ENCODE results near the gene NKPD1. TPM values are rescaled to one million over a fixed set of nuclear protein-coding genes. Genes with fewer than 3 reads are reported as not detected.

NKPD1 gene
- total RNA-seq, 2 donors from 2014 or later = 0.49 to 0.81 TPM

DNA sequence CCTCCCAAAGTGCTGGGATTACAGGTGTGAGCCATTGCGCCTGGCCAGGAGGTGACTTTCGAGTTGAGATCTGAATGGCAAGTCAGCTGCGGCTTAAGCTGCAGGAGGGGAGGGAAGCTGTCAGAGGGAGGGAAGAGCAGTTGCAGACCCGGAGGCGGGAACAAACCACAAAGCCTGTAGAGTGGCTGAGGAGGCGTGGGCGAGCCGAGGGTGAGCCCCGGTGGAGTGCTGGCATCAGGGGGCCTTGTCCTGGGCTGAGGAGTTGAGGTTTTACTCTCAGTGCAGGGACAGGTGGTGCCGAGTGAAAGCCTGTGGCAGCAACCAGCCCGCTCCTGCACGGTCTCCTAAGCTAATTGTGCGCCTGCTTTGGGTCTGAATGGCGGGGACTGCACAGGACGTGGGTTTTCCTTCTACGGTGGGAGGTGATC is 43.6 kb downstream of the NKPD1 start:
- no peak overlapping the region for H3K4me3 ChIP-seq
- no peaks in the 10 kb centered on the region for H3K36me3 ChIP-seq
- no peaks in the 10 kb centered on the region for H3K9me3 ChIP-seq
- TF ChIP-seq, protein P1, sequence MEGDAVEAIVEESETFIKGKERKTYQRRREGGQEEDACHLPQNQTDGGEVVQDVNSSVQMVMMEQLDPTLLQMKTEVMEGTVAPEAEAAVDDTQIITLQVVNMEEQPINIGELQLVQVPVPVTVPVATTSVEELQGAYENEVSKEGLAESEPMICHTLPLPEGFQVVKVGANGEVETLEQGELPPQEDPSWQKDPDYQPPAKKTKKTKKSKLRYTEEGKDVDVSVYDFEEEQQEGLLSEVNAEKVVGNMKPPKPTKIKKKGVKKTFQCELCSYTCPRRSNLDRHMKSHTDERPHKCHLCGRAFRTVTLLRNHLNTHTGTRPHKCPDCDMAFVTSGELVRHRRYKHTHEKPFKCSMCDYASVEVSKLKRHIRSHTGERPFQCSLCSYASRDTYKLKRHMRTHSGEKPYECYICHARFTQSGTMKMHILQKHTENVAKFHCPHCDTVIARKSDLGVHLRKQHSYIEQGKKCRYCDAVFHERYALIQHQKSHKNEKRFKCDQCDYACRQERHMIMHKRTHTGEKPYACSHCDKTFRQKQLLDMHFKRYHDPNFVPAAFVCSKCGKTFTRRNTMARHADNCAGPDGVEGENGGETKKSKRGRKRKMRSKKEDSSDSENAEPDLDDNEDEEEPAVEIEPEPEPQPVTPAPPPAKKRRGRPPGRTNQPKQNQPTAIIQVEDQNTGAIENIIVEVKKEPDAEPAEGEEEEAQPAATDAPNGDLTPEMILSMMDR (IDR thresholded peaks at IDR 0.05) = no peak
- DNase-seq (ENCODE audit: low spot score) = no peak
- H3K27me3 ChIP-seq (replicated peaks; ENCODE audit: insufficient read depth) = no peaks in the 10 kb centered on the region
- no peak overlapping the region for H3K27ac ChIP-seq
- H3K4me1 ChIP-seq (ENCODE audit: control insufficient read depth in 1 of 2, low read depth in 2 of 2) = no peaks in the 10 kb centered on the region
- ATAC-seq (ENCODE audit: insufficient number of reproducible peaks, low FRiP score, low read depth) = no peak

DNA sequence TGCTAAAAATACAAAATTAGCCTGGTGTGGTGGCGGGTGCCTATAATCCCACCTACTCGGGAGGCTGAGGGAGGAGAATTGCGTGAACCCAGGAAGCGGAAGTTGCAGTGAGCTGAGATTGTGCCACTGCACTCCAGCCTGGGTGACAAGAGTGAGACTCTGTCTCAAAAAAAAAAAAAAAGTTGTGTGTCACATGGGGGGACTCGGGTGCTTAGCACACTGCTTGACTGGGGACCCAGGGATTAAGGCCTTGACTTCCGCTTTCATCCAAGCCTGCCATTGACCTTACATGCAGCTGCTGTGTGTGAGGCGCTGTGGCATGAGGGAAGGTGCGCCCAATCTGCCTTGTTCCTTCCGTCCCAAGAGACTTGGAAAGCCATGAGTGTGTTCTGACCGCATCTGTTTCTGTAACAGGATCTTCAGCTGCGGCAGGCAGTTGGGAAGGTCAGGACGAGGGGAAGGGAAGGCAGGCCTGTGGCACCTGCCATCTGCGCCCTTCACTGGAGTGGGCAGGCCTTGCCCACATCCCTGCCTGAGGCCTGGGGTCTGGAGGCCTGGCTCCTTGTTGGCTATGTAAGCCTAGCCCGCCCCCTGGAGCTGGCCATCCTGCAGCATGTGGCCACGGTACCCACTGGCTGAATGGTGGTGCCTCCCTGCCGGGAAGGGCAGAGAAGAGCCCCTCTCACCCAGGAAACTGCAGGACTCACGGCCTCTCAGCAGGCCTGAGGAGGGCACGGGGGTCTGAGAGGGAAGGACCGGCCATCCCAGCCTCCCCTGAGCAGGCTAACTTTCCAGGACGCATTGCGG is 44.8 kb downstream of the NKPD1 start:
- Histone ChIP-seq H3K4me3 (no peak overlapping the region), H3K27me3 (replicated peaks; ENCODE audit: insufficient read depth) (no peaks in the 10 kb centered on the region), H3K4me1 (ENCODE audit: control insufficient read depth in 1 of 2, low read depth in 2 of 2) (no peaks in the 10 kb centered on the region), H3K27ac (no peak overlapping the region), H3K36me3 (no peaks in the 10 kb centered on the region), H3K9me3 (no peaks in the 10 kb centered on the region)
- no peak for ATAC-seq (ENCODE audit: insufficient number of reproducible peaks, low FRiP score, low read depth)
- TF ChIP-seq, protein P1 (IDR thresholded peaks at IDR 0.05) = no peak
- no peak for DNase-seq (ENCODE audit: low spot score)

DNA sequence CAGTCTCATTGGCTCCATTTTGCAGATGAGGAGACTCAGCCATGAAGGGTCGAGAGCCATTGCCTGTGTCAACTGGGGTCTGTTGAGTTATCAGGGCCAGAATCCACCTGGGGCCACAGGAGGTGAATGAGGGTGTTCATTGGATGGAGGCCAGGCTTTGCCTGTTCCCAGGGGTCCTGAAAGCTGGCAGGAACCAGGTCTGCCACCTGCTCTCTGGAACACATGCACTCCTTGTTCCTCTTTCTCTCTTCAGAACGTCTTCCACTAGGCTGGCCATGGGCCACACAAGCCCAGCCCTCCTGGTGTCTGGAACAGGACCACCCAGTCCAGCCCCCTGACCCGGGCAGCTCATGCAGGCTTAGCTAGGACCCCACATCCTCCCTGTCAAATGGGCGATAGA is 46.7 kb downstream of the NKPD1 start:
- DNase-seq (ENCODE audit: low spot score) (no peak), ATAC-seq (ENCODE audit: insufficient number of reproducible peaks, low FRiP score, low read depth) (no peak)
- Histone ChIP-seq H3K4me1 (ENCODE audit: control insufficient read depth in 1 of 2, low read depth in 2 of 2) (no peaks in the 10 kb centered on the region), H3K4me3 (no peak overlapping the region), H3K9me3 (no peaks in the 10 kb centered on the region), H3K27me3 (replicated peaks; ENCODE audit: insufficient read depth) (no peaks in the 10 kb centered on the region), H3K27ac (no peak overlapping the region), H3K36me3 (no peaks in the 10 kb centered on the region)
- TF ChIP-seq, protein P1 (IDR thresholded peaks at IDR 0.05) = no peak

DNA sequence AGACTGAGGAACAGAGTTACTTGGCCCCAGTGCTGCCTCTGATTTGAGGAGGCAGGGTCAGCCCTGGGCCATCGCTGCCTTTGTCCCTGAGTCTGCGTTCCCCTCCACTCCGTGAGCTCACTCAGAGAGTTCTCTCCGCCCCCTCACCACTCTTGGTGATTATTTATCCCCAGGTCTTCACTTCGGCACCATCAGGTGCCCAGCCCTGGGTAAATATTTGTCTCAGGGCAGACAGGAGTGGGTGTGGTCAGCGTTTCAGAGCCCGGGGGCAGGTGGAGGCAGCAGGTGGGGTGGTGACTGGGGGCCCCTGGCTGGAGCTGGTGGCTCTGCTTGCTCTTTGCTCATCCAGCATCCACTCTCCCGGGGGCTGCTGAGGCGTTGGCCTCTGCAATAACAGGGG is 47.2 kb downstream of the NKPD1 start:
- no peak for ATAC-seq (ENCODE audit: insufficient number of reproducible peaks, low FRiP score, low read depth)
- no peaks in the 10 kb centered on the region for H3K4me1 ChIP-seq (ENCODE audit: control insufficient read depth in 1 of 2, low read depth in 2 of 2)

DNA sequence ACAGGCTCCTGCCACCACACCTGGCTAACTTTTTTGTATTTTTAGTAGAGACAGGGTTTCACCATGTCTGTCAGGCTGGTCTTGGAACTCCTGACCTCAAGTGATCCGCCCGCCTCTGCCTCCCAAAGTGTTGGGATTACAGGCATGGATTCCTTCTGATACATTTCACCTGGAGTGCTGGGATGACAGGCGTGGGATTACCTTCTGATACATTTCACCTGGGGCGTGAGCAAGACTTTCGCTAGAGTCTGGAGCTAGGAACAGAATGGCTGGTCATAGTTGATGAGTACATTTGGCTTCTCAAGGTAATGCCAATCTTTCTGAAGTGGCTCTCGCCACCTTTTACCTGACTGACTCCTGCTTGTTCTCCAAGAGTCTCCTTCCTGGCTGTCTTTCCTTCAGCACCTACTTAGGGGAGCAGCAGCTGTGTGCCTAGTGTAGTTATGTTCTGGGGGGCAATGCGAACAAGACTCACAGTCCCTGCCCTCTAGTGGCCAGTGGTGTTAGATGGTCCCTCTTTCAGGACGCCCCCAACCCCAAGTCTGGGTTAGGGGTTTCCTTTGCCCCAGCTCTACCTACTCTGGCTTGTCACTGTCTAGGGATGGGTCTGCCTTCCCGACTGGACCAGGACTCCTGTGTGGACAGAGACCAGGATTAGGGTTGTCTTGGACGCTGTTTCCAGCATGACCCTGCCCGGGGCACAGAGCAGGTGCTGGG is 48.5 kb downstream of the NKPD1 start:
- Histone ChIP-seq H3K27ac (no peak overlapping the region), H3K4me1 (ENCODE audit: control insufficient read depth in 1 of 2, low read depth in 2 of 2) (no peaks in the 10 kb centered on the region), H3K27me3 (replicated peaks; ENCODE audit: insufficient read depth) (no peaks in the 10 kb centered on the region), H3K4me3 (no peak overlapping the region), H3K9me3 (no peaks in the 10 kb centered on the region), H3K36me3 (no peaks in the 10 kb centered on the region)
- TF ChIP-seq, protein P1 (IDR thresholded peaks at IDR 0.05) = no peak
- DNase-seq (ENCODE audit: low spot score) (no peak), ATAC-seq (ENCODE audit: insufficient number of reproducible peaks, low FRiP score, low read depth) (no peak)

More for the DNA sequence above, 47.2 kb downstream of the NKPD1 start:
- TF ChIP-seq, protein P1 (IDR thresholded peaks at IDR 0.05) = no peak
- DNase-seq (ENCODE audit: low spot score) = no peak
- Histone ChIP-seq H3K27ac (no peak overlapping the region), H3K36me3 (no peaks in the 10 kb centered on the region), H3K9me3 (no peaks in the 10 kb centered on the region), H3K4me3 (no peak overlapping the region), H3K27me3 (replicated peaks; ENCODE audit: insufficient read depth) (no peaks in the 10 kb centered on the region)

Measured in thoracic aorta (tissue), 2 donors.